ENCODE data around the gene ADAM12. TPM values are rescaled to one million over a fixed set of nuclear protein-coding genes. Genes with fewer than 3 reads are reported as not detected.

Gene ADAM12
- total and polyA plus RNA-seq, 12 donors, result 0.08 to 3.9 (median 0.53) TPM

- H3K9me3 ChIP-seq (replicated peaks in 1 of 3), result no peaks in the 10 kb centered on the region
- TF ChIP-seq POLR2A (IDR thresholded peaks at IDR 0.05) (no peak), CTCF (IDR thresholded peaks at IDR 0.05) (no peak)
- H3K36me3 ChIP-seq (replicated peaks in 1 of 2), result no peaks in the 10 kb centered on the region
- H3K4me3 ChIP-seq, result no peak overlapping the region
- no peak overlapping the region for H3K27ac ChIP-seq
- no peaks in the 10 kb centered on the region for H3K27me3 ChIP-seq
- H3K4me1 ChIP-seq (replicated peaks in 1 of 2), result no peaks in the 10 kb centered on the region
- intact Hi-C loops (cut with DNase I), result no loop called here
- DNase-seq, result no peak
- 70 to 80% (median 77%) methylated on average over 5 of the region's 5 CpGs for WGBS, 4 donors
These were observed 93.8 kb downstream of the ADAM12 start for GRCh38 chr10:126294451-126294850.

GRCh38 chr10:126290232-126290631, 98.0 kb downstream of the ADAM12 start:
- Histone ChIP-seq H3K27me3 (no peaks in the 10 kb centered on the region), H3K27ac (no peak overlapping the region), H3K9me3 (replicated peaks in 1 of 3) (no peaks in the 10 kb centered on the region), H3K36me3 (replicated peaks in 1 of 2) (no peaks in the 10 kb centered on the region), H3K4me3 (no peak overlapping the region), H3K4me1 (replicated peaks in 1 of 2) (no peaks in the 10 kb centered on the region)
- no peak for DNase-seq
- intact Hi-C loops (cut with DNase I), result no loop called here
- WGBS, 4 donors, result 87 to 94% (median 91%) methylated on average over 6 of the region's 6 CpGs
- no peak for TF ChIP-seq POLR2A (IDR thresholded peaks at IDR 0.05)
- no peak for TF ChIP-seq CTCF (IDR thresholded peaks at IDR 0.05)

- TF ChIP-seq POLR2A (IDR thresholded peaks at IDR 0.05) (no peak), CTCF (IDR thresholded peaks at IDR 0.05) (no peak)
- intact Hi-C loops (cut with DNase I), result no loop called here
- no peak for DNase-seq
These were observed 99.5 kb downstream of the ADAM12 start for GRCh38 chr10:126288547-126289493.

GRCh38 chr10:126286256-126286780, 102.0 kb downstream of the ADAM12 start:
- Histone ChIP-seq H3K4me1 (replicated peaks in 1 of 2) (no peaks in the 10 kb centered on the region), H3K4me3 (no peak overlapping the region), H3K36me3 (replicated peaks in 1 of 2) (no peaks in the 10 kb centered on the region), H3K27ac (no peak overlapping the region), H3K27me3 (no peaks in the 10 kb centered on the region), H3K9me3 (replicated peaks in 1 of 3) (no peaks in the 10 kb centered on the region)
- TF ChIP-seq CTCF (IDR thresholded peaks at IDR 0.05), result no peak
- TF ChIP-seq POLR2A (IDR thresholded peaks at IDR 0.05), result no peak
- intact Hi-C loops (cut with DNase I), result no loop called here
- no peak for DNase-seq
- 79 to 86% (median 81%) methylated on average over 6 of the region's 6 CpGs for WGBS, 4 donors

More at GRCh38 chr10:126288547-126289493, 99.5 kb downstream of the ADAM12 start:
- Histone ChIP-seq H3K36me3 (replicated peaks in 1 of 2) (no peaks in the 10 kb centered on the region), H3K4me3 (no peak overlapping the region), H3K9me3 (replicated peaks in 1 of 3) (no peaks in the 10 kb centered on the region), H3K27me3 (no peaks in the 10 kb centered on the region), H3K4me1 (replicated peaks in 1 of 2) (no peaks in the 10 kb centered on the region), H3K27ac (no peak overlapping the region)
- 87 to 95% (median 91%) methylated on average over 10 to 16 of the region's 16 CpGs for whole genome bisulfite sequencing, 4 donors

Measured in adrenal gland (tissue), 12 donors.